T follicular helper cell (primary cell): ENCODE data around the gene SLC13A1.
"Not testable (repeated sequence)": the region's sequence is repeated elsewhere in the genome, so short reads cannot be mapped to it uniquely, and the experiment has no call there.

ENCODE experiments used
- DNase-seq: peaks from one replicate; pipeline ENCODE4 v3.0.0-alpha.2; 2020; ENCODE audit warnings: low read depth

Gene SLC13A1

GRCh38 chr7:123126171-123126570, 73.6 kb downstream of the SLC13A1 start:
- DNase-seq = no peak

DNA sequence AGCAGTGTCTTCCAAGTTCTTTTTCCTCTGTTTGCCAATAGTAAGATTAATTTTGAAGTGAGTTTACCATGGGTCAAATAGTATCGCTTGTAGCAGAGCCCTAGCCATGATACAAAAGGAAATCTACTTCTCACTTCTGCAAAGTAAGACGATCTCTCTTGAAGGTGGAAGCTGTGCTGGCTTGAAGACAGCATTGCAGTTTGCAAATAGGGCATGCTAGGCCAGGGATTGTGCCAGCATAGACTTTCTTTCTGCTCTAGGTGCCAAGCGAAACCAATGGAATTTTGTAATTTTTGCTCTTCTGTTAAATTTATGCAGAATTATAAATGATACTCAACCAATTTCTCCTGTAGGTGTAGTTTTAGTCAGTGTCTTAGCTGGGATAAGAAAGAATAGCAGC, 74.5 kb downstream of the SLC13A1 start:
- DNase-seq = no peak

GRCh38 chr7:123122916-123123315, 76.9 kb downstream of the SLC13A1 start:
- no peak for DNase-seq

GRCh38 chr7:123120286-123120685, 79.5 kb downstream of the SLC13A1 start:
- DNase-seq = no peak

GRCh38 chr7:123115331-123115730, 84.4 kb downstream of the SLC13A1 start:
- DNase-seq = no peak

DNA sequence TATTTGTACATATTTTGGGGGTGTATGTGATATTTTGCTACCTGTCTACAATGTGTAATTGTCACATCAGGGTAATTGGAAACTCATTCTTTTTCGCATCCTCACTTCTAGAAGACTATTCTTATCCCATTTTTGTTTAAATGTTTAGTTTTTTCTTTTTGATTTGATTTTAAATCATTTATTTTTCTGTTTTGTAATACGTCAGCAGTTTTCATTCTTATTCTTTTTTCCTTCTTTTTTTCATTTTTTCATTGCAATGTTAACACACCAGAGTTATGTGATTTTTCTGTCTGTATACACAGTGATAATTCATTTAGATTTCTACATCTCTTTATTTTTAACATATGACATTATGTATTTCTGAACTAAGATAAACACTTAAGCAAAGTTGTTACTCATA, 85.5 kb downstream of the SLC13A1 start:
- DNase-seq = no peak

- no peak for DNase-seq
Measured at GRCh38 chr7:123112833-123113232, 86.9 kb downstream of the SLC13A1 start.

DNA sequence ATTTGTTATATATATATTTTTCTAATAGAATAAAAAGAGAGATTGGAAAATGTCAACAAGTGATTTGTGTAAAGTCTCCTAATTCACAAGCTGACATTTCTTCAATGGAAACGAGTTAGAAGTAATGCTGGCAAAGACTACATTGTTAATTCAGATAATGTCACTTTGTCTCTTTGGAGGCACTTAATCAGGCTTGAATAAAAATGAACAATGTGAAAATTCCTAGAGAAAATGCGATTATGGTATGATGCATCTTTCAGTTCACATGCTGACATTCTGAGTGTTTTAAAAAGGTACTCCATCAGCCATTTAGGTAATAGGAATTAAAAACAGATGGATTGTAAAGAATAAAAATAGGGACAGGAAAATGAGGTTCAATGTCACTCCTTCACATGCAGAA, 100.1 kb downstream of the SLC13A1 start:
- no peak for DNase-seq

DNA sequence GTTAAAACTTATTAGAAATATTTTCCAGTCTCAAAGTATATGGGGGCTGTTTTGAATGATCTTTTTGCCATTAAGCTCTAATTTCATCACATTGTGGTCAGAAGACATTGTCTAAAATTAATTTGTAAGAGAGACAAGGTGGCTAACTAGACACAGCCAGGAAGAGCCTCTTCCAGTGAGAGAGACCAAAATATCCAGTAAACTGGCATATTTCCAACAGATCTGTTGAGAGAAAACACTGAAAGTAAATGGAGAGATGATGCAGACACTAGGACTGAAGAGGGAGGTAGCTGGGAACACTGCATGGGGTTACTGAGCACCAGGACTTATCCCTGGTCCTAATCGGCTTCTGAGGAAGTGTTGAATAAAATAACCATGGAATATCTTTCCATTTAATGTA, 102.8 kb downstream of the SLC13A1 start:
- DNase-seq = no peak

- DNase-seq = no peak
Measured at GRCh38 chr7:123096434-123096833, 103.3 kb downstream of the SLC13A1 start.

DNA sequence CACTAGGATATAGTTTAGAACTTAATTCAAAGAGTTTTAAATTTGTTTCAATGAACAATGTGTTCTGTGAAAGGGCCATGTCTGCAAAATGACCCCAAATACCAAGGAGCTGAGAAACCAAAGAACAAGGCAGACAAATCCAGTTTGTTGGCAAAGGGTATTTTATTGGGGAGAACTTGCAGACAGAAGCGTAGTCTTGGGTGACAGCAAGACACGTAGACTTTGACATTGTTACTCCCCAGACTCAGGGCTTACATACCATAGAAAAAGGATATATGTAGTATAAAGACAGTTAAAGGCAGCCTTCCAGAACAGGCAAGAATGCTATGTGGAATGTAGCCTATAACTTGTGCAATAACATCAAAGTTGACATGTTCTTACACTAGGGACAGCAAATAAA, 109.3 kb downstream of the SLC13A1 start:
- DNase-seq = no peak

- not testable (repeated sequence) for DNase-seq
Measured at GRCh38 chr7:123086910-123087309, 112.9 kb downstream of the SLC13A1 start.

GRCh38 chr7:123084861-123085260, 114.9 kb downstream of the SLC13A1 start:
- DNase-seq = not testable (repeated sequence)

DNA sequence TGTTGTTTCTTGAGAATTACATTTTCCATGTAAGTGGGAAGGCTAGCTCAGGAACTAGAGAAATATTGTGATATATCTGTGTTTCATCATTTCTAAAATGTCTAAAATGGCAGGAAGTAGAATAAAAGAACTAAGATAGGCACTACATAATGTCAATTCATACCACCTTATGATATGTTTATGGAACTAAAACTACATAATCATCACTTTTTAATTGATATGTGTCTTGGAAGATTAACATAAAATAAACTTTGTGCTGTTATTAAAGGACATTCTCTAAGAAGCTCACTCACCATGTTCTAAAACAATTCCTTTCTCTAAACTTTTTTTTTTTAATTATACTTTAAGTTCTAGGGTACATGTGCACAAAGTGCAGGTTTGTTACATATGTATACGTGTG, 120.7 kb downstream of the SLC13A1 start:
- no peak for DNase-seq

GRCh38 chr7:123075838-123076467, 123.8 kb downstream of the SLC13A1 start:
- DNase-seq = no peak

- DNase-seq = no peak
Measured at GRCh38 chr7:123070702-123071286, 129.0 kb downstream of the SLC13A1 start.

DNA sequence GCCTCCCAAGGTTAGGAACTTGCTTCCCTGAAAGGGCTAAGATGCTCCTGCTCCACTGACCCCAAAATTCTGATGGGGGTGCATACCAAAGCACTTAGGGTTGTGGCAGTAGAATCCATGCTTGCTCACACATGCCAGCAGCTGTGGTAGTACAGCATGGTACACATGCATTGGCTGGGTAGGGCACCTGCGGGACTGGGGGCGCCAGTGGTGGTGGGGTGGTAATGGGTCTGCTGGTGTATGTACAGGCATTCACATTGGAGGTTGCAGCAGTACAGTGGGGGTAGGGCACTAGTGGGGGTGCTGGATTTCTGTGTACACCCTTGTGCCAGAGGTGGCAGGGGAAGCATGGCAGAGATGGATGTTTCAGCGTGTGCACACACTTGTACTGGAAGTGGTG, 132.0 kb downstream of the SLC13A1 start:
- no peak for DNase-seq
